C4-2B (cell line): ENCODE results near the gene ASCC3.

Experiments used
- H3K27ac ChIP-seq: fragments of 450-650 bp; 2 replicates; pipeline ENCODE4 v1.5.1; 2017
- CTCF ChIP-seq: fragments of 450-650 bp; conservative IDR thresholded peaks from 2 replicates; pipeline ENCODE4 v1.5.1; 2017; ENCODE audit warnings: mild to moderate bottlenecking
- ZFX ChIP-seq: fragments of 450-650 bp; IDR thresholded peaks from 2 replicates; pipeline ENCODE4 v1.6.1; 2017

The ASCC3 gene

DNA sequence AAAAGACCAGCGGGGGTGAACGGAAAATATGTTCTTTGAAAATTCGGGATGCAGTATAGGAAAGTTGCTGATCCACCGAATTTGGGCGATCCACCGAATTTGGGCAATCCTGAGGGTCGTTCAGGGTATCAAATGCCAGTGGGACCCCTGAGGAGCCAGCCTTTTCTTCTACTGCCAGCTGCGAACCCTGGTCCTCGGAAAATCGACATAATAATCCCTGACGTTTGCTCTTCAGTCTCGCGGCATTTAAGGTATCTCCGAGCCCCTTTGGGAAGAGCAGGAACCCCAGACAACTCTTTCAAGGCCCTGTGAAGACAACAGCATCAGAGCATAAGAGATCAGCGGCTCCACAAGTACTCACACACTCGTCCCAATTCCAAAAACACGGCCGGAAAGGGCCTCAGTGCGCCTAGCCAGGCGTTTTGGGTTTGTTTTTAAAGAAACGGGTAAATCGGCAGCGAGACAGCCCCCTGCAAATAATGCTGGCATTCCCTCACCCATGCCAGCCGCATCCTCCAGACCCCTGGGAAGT is 417.4 kb downstream of the ASCC3 start:
- no peak overlapping the region for H3K27ac ChIP-seq
- no peak for TF ChIP-seq ZFX

- H3K27ac ChIP-seq, result no peak overlapping the region
- TF ChIP-seq CTCF (no peak), ZFX (no peak)
Measured at GRCh38 chr6:100462706-100463629, 418.2 kb downstream of the ASCC3 start.

DNA sequence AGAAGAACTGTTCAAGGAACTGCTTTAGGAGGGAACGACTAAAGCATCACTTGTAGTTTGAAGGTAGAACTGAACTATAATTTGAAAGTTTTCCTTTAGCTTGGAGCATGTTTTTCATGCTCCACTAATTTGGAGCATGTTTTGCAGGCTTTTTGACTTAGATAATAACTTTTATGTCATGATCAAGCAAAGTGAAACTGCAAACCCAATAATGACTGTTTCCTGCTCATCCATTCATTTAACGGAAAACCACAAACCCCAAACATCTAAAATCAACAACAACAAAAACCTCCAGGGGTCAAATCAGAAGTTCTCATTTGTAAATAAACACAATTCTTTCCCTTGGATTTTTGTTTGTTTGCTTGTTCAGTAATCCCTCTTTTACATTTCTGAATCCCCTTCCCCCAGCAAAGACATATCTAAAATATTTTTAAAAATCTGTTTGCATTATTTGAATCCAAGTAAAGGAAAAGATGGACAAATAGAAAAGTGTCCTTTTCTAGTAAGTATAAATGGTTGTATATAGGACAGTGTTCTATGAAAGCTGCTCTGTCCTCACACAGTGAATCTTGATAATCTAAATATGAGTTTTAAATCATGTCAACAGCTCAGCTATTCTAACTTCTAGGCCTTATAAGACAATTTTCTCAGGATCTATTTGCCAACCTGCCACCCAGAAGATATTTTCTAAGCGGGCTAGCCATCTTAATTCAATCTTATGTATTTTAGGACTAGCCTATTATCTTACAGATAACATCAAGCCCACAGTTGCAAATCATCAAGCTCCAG is 419.0 kb downstream of the ASCC3 start:
- TF ChIP-seq CTCF (no peak), ZFX (no peak)
- H3K27ac ChIP-seq, result no peak overlapping the region

- H3K27ac ChIP-seq, result no peak overlapping the region
- TF ChIP-seq ZFX, result no peak
- TF ChIP-seq CTCF, result no peak
Measured at GRCh38 chr6:100461278-100461916, 419.7 kb downstream of the ASCC3 start.

- no peak overlapping the region for H3K27ac ChIP-seq
- peak; percentile 46 for TF ChIP-seq CTCF
- TF ChIP-seq ZFX, result no peak
Measured at GRCh38 chr6:100460650-100461204, 420.4 kb downstream of the ASCC3 start.

DNA sequence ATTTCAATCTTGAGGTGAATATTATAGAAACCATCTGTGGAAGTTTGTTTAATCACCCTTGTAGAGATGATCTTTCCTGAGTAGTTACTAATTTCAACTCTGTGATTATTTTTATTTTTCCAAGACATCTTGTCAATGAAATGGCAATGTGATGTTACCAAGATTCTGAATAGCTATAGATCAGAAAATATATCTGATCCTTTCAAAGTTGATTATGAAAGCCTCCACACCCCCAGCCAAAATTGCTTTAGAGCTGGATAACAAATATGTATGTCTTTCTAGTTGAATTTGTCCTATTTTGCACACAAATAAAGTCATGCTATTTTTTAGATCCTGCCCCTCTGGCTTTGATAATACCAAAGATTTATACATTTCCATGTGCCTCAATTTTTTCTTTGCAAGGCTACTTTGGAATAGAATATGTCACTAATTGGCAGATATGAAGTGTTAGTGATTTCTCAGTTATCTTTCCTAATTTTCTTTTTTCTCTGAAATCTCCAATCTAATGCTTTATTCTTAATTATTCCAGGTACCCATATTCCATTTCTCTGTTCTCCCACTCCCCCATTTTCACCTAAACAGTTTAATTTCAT is 421.4 kb downstream of the ASCC3 start:
- H3K27ac ChIP-seq, result no peak overlapping the region
- TF ChIP-seq ZFX (no peak), CTCF (no peak)
